Fibroblast of skin of left quadriceps (primary cell): ENCODE data around the gene ACAP3.
"Not testable (repeated sequence)": the region's sequence is repeated elsewhere in the genome, so short reads cannot be mapped to it uniquely, and the experiment has no call there.

ENCODE experiments used
- DNase-seq, 2 experiments: peaks; one replicate each; pipeline ENCODE4 v3.0.0-alpha.2; 2013; ENCODE audit warnings: low read depth in 2 of 2

The ACAP3 gene

GRCh38 chr1:1264868-1265272 is 42.9 kb downstream of the ACAP3 start:
- DNase-seq = peak; percentile 96 to 97

- DNase-seq = no peak
These were observed 43.7 kb downstream of the ACAP3 start for GRCh38 chr1:1264026-1264425.

GRCh38 chr1:1262758-1263157 is 45.0 kb downstream of the ACAP3 start:
- DNase-seq = no peak

GRCh38 chr1:1262071-1262470 is 45.7 kb downstream of the ACAP3 start:
- DNase-seq = no peak

GRCh38 chr1:1260843-1261560 is 46.7 kb downstream of the ACAP3 start:
- DNase-seq = no peak

GRCh38 chr1:1259951-1260600 is 47.7 kb downstream of the ACAP3 start:
- no peak for DNase-seq

- DNase-seq = no peak
These were observed 48.2 kb downstream of the ACAP3 start for GRCh38 chr1:1259540-1259939.

- DNase-seq = no peak
These were observed 48.6 kb downstream of the ACAP3 start for GRCh38 chr1:1259119-1259488.

- no peak for DNase-seq
These were observed 50.5 kb downstream of the ACAP3 start for GRCh38 chr1:1256956-1257871.

GRCh38 chr1:1255611-1256010 is 52.1 kb downstream of the ACAP3 start:
- no peak for DNase-seq

- DNase-seq = no peak
These were observed 52.7 kb downstream of the ACAP3 start for GRCh38 chr1:1255078-1255477.

- no peak for DNase-seq
These were observed 53.1 kb downstream of the ACAP3 start for GRCh38 chr1:1254667-1254998.

- DNase-seq = no peak
These were observed 53.6 kb downstream of the ACAP3 start for GRCh38 chr1:1253972-1254666.

- no peak for DNase-seq
These were observed 54.4 kb downstream of the ACAP3 start for GRCh38 chr1:1253314-1253713.

- no peak for DNase-seq
These were observed 56.9 kb downstream of the ACAP3 start for GRCh38 chr1:1250786-1251284.

- not testable (repeated sequence) for DNase-seq
These were observed 59.5 kb downstream of the ACAP3 start for GRCh38 chr1:1248009-1248913.

GRCh38 chr1:1247341-1247913 is 60.3 kb downstream of the ACAP3 start:
- no peak for DNase-seq

GRCh38 chr1:1246577-1247340 is 61.0 kb downstream of the ACAP3 start, which contains the start of gene C1QTNF12:
TSS of gene C1QTNF12 (minus strand) at chr1:1246722. CDS start at chr1:1246690, 32 bp downstream.
- no peak for DNase-seq

- DNase-seq = no peak
These were observed 61.7 kb downstream of the ACAP3 start for GRCh38 chr1:1245817-1246576.
